ENCODE measurements around the gene PDZD8.

PDZD8 gene

DNA sequence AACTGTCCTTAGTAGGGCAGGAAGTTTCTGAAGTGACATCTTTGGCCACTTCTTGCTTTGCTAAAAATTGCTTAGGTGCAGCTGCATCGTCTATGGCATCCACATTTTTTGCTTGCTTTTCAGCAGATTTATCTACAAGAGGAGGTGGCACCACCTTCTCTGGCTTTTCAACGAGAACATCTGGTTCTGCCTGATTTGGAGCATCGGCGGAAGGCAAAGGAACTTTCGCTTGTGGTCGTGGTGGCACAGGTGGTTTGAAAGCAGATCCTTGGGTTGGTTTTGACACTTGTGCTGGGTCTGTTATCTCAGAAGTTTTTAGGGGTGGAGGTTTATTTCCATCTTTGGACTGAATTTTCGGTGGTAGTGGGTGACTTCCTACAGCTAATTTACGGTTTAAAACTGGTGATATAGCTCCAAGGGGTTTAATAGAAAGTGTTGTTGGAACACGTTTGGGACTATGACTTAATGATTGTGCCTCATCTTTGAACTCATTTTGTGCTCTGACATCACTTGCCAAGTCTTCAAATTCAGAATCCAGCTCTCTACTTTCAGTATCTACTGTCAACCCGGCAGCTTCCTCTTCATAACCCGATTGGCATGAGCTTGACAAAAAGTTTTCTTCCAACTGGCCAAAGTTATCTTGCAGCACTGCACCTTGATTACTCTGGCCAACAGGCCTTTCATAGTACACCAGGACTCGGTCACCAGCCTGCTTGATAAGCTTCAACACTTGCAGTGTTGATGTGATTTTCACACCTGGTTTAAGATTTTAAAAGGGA lies 90.3 kb downstream of the PDZD8 start:
- DNase-seq = no peak

DNA sequence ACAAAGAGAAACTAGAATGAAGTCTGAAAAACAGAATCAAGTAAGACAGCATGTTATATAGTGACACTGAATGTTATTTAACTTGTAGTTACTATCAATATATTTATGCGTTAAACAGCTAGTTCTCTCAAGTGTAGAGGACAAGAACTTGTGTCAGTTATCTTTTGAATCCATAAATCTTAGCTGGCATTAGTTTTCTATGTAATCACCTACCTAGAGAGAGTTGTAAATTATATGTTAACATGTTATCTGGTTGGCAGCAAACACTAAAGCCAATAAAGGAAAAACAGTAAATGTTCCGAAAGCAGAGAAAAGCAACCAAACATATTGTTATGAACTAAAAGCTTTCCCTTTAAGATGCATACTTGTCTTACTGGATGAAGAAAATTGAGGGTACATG lies 97.6 kb downstream of the PDZD8 start:
- DNase-seq = no peak

GRCh38 chr10:117275121-117275520 lies 100.1 kb downstream of the PDZD8 start:
- DNase-seq = no peak

DNA sequence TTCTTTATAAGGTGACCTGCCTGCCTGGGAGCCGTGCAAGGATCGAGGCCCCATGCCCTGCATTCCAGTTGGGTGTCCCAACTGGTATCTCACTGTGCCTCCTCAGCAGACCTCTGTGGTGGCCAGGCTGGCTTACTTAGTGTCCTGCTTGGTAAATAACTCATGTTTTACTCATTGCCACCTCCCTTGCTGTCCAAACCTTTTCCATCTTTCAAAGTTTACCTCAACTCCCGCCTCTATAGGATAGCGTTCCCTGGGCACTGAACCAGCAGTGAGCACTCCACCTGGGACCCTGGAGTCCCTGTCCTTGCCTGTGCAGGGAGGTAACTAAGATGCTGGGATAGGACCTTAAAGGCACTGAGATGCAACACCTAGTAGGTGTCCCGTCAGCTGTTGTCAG lies 100.7 kb downstream of the PDZD8 start:
- no peak for DNase-seq

- DNase-seq = no peak
Observed at GRCh38 chr10:117273980-117274379, 101.3 kb downstream of the PDZD8 start.

DNA sequence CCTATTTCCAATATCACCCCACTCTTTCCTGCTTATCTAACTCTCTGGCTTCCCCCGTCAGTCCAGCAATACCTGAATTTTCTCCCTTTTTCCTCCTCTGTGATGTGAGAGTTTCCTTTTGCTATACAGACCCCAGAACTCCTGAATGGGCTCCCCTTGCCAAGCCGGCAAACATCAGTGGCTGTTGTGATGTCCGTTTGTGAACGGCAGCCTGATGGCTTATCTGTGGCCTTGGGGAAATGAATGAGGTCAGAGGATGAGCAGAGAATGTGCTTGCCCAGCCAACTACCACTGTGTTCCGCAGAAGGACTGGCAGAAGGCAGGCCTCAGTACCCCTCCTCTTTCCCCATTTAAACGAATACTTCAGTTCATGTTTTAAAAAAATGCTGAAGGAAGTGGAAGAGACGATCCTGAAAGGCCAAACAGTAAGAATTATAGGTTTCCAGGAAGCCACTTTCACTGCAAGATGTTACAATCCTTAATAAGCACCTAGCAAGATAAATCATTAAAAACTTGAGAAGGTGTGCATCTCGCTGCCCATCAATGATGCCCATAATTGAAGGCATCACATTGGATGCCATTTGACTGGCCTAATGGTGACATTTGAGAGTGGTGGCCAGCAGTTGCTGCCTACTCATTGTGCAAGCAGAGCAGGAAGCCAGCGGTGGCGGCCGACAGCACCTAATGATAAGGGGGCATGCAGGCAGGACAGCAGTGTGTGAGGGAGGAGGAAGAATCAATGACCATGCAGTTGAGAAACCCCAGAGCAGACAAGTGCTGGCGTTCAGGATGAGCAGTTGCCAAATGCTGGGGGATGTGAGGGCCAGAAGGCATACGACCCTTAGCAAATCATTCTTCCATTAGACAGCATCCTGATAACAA lies 102.8 kb downstream of the PDZD8 start:
- DNase-seq = no peak

DNA sequence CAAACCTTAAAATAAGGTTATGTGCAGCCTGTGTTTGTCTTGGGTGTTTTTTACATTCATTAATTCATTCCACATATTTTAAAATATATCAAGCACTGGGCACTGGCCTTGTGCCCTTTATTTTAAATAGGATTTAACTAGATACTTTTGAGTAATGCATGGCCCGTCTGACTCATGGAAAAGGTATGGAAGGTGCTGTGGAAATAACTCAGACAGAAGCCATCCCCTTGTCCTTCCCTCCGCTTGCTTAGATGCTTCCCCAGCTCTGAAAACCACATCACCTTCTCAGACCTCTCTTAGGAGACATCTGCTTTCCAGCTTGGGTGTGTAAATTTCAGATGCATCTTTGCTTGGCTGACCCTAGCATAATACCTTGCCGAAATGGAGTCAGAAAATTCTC lies 103.8 kb downstream of the PDZD8 start:
- DNase-seq = no peak

- DNase-seq = no peak
Observed at GRCh38 chr10:117268907-117269306, 106.3 kb downstream of the PDZD8 start.

GRCh38 chr10:117268258-117268657 lies 107.0 kb downstream of the PDZD8 start:
- no peak for DNase-seq

DNA sequence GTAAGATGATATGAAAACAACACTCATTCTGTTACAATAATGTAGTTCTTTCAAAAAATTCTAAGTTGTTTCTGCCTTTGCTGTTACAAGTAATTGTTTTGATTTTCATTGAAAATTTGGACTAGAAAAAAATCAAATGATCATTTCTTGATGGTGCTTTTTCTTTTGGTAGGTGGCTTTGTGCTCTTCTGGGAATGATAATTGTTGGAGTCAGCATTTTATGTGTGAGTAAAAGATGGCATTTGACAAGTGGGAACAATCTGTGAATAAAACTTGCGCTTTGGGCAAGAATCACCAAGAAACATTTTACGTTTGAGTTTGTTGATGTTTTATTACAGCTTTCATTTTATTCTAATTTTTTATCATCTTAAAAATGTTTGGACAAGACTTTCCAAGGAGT lies 108.4 kb downstream of the PDZD8 start:
- DNase-seq = no peak

GRCh38 chr10:117266400-117266799 lies 108.8 kb downstream of the PDZD8 start:
- no peak for DNase-seq

DNA sequence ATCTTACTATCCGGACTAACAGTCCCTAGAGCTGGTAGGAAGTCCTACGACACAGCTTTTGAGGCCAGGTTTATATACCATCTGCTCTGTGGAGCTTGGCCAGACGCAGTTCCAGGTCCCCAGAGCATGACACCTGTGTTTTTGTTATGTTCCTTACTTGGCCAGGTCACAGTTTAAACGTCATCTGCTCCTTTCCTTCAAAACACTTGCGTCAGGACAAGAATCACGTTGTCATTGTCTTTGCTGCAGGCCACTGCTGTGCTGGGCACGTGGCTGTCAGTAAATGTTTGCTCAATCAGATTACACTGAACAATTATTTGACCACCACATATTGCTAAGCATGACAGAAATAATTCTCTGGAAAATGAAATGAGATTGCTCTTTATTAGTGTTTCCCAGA lies 110.5 kb downstream of the PDZD8 start:
- DNase-seq = no peak

DNA sequence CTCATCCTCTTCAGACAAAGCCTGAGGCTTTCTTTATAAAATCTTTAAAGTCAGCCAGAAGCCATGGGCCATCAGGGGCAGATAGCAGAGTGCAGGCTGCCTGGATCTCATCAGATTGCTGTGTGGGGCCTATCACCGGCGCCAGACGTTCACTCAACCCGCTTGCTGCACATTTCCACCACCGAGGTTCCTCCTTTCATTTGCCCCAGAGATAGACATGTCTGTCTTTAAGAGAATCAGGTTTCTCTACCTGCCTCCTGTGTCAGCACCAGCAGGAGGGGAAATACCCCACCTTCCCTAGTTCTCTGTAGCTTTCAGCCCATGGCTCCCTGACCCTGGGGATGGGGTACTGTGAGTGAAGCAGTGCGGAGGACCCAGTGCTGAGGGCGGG lies 112.3 kb downstream of the PDZD8 start:
- no peak for DNase-seq

GRCh38 chr10:117262291-117262902 lies 112.8 kb downstream of the PDZD8 start:
- DNase-seq = no peak

- no peak for DNase-seq
Observed at GRCh38 chr10:117261501-117261900, 113.7 kb downstream of the PDZD8 start.

DNA sequence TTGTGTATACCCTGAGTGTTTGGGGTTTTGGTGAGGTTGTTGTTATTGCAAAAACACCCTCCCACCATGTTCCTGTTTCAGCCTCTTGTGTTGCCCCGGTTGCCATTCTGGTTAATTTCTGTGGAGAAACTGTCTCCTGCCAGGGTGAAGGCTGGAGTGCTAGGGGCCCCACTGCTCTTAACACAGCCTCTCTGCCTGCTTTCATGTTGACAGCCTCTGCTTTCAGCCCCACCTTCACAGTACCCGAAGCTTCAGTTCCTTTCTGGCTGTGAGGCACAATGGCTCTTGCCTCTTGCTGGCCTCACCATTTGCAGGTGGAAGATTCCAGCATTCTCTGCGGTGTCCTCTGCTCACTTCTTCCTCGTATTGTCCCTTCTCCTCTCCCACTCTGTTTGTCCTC lies 115.2 kb downstream of the PDZD8 start:
- peak in 3 of 4 experiments; percentile 44 to 53 (median 46) for DNase-seq

- DNase-seq = peak; percentile 25 to 59 (median 48)
Observed at GRCh38 chr10:117259279-117259678, 116.0 kb downstream of the PDZD8 start.

GRCh38 chr10:117257721-117258120 lies 117.5 kb downstream of the PDZD8 start:
- no peak for DNase-seq

- DNase-seq = no peak
Observed at GRCh38 chr10:117256910-117257309, 118.3 kb downstream of the PDZD8 start.

DNA sequence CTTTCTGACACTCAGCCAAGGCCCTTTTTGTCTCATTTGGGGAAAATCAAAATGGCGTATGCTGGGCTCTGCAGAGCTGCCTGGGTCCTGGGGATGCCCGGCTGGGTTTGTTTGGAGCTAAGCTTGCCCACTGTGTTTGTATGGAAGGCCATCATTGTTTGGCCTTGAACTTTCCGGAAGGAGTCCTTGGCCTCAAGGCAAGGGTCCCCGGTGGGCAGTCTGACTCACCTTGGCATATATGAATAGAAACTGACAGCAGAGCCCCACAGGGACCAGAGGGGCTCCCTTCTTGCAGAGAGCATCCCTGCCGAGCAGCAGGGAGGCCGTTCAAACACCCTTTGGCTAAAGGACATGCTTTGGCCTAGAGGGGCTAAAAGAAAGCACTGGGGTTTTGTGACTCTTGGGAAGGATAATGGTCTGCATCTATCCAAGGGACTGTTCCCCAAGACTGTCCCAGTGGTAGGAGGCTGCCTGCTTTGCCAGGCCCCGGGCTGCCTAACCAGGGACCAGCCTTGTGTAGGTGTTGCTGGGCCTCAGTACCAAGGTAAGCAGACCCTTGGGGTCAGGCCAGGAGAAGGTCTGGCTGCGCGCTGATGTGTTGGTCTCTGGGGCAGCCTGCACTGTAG lies 119.3 kb downstream of the PDZD8 start:
- no peak for DNase-seq

- DNase-seq = no peak
Observed at GRCh38 chr10:117254774-117255735, 120.2 kb downstream of the PDZD8 start.

- no peak for DNase-seq
Observed at GRCh38 chr10:117254338-117254737, 120.9 kb downstream of the PDZD8 start.
